ENCODE measurements around the gene CHST15. TPM values are rescaled to one million over a fixed set of nuclear protein-coding genes. Genes with fewer than 3 reads are reported as not detected.

Gene CHST15
- total and polyA plus RNA-seq, 2 of the 4 experiments (the other 2 are of a cell fraction), result 0.14 to 0.18 TPM

GRCh38 chr10:123991611-123992570 lies 101.5 kb downstream of the CHST15 start:
- Histone ChIP-seq H3K4me3 (ENCODE audit: insufficient read depth, low read depth, low read length) (no peak overlapping the region), H3K36me3 (ENCODE audit: control insufficient read depth, insufficient read depth, low read length) (no peaks in the 10 kb centered on the region), H2AK9ac (replicated peaks; ENCODE audit: low read depth, low read length, poor library complexity) (no peak overlapping the region), H4K91ac (ENCODE audit: insufficient read depth, low read depth, low read length) (no peak overlapping the region), H3K4ac (ENCODE audit: low read depth, low read length) (no peak overlapping the region), H4K20me1 (ENCODE audit: insufficient read depth, low read length) (no peaks in the 10 kb centered on the region), H2BK5ac (ENCODE audit: low read depth, low read length, poor library complexity, severe bottlenecking) (no peak overlapping the region), H3K23ac (ENCODE audit: low read depth, low read length) (no peak overlapping the region), H3K4me2 (ENCODE audit: low read depth, low read length) (no peak overlapping the region), H2BK15ac (ENCODE audit: low read depth, low read length) (no peak overlapping the region), H3K27me3 (ENCODE audit: control insufficient read depth, insufficient read depth, low read length) (peaks cover 4% of the 10 kb centered on the region; the same call in 1 of the 2 replicates), H2AFZ (replicated peaks; ENCODE audit: low read length, poor library complexity) (no peak overlapping the region), H3K9me3 (ENCODE audit: control insufficient read depth, insufficient read depth, low read length) (no peaks in the 10 kb centered on the region), H3K9me1 (ENCODE audit: insufficient read depth, low read length) (no peaks in the 10 kb centered on the region), H3K79me1 (ENCODE audit: low read depth in 1 of 2, low read length in 2 of 2) (no peaks in the 10 kb centered on the region), H3K14ac (replicated peaks; ENCODE audit: low read depth, low read length) (no peak overlapping the region), H2AK5ac (ENCODE audit: low read depth, low read length) (no peak overlapping the region), H2BK20ac (ENCODE audit: low read depth, low read length) (no peak overlapping the region), H3K27ac (ENCODE audit: insufficient read depth, low read length) (no peak overlapping the region), H3K9ac (ENCODE audit: low read depth, low read length) (no peak overlapping the region), H3K56ac (ENCODE audit: extremely low read depth, insufficient read depth, low read length) (no peak overlapping the region), H4K5ac (ENCODE audit: low read depth, low read length) (no peak overlapping the region), H4K8ac (ENCODE audit: low read depth in 2 of 2, low read length in 2 of 2) (no peak overlapping the region), H3K4me1 (ENCODE audit: control insufficient read depth, insufficient read depth, low read length) (peaks cover 2% of the 10 kb centered on the region; the same call in 1 of the 2 replicates), H3K18ac (ENCODE audit: low read depth, low read length) (no peak overlapping the region), H2BK120ac (ENCODE audit: low read depth, low read length) (no peak overlapping the region)
- WGBS, 2 experiments (ENCODE audit: extremely low coverage in 2 of 2, insufficient read length in 1 of 2), result 40% methylated on average over 21 of the region's 92 CpGs; no CpG with 5 or more reads in 1 of the 2 experiments
- in situ Hi-C loops (cut with MboI; ENCODE audit: low sequenced_read_pairs), result loop anchor here (5.0 kb wide), 1 partner anchor 395 kb away; no protein-coding TSS in a partner anchor
- intact Hi-C loops (cut with micrococcal nuclease), result loop anchor here (5.0 kb wide), 1 partner anchor 750 kb away; the partner anchor contains the start of gene FAM53B
- ATAC-seq (ENCODE audit: low read depth), result no peak
- no peak for DNase-seq
- CTCF ChIA-PET, result no interaction called here
- dilution Hi-C loops (cut with HindIII; ENCODE audit: low sequenced_read_pairs, unreplicated experiment), result loop anchor here (25.0 kb wide), 1 partner anchor 395 kb away; no protein-coding TSS in a partner anchor
- POLR2A ChIA-PET (ENCODE audit: unreplicated experiment), result no interaction called here
- no TSS peak for BruUV-seq (replicated peaks)
- TF ChIP-seq RCOR1 (IDR thresholded peaks at IDR 0.05; ENCODE audit: insufficient replicate concordance, low read length) (no peak), MAZ (IDR thresholded peaks at IDR 0.05; ENCODE audit: borderline replicate concordance, low read depth, low read length) (no peak), MXI1 (IDR thresholded peaks at IDR 0.05; ENCODE audit: borderline replicate concordance, low read depth, low read length) (no peak), CEBPB (IDR thresholded peaks at IDR 0.05; ENCODE audit: low read depth, low read length) (no peak), USF2 (IDR thresholded peaks at IDR 0.05; ENCODE audit: low read depth, low read length) (no peak), RAD21 (IDR thresholded peaks at IDR 0.05; ENCODE audit: low read length) (no peak), CHD1 (IDR thresholded peaks at IDR 0.05; ENCODE audit: low read depth, low read length) (no peak), CTCF (conservative IDR thresholded peaks at IDR 0.05; ENCODE audit: low read depth, low read length) (no peak), POLR2A (IDR thresholded peaks at IDR 0.05; ENCODE audit: low read depth, low read length) (no peak), FOS (IDR thresholded peaks at IDR 0.05; ENCODE audit: low read depth, low read length) (no peak), NFE2L2 (IDR thresholded peaks at IDR 0.05; ENCODE audit: low read depth, low read length) (no peak), BHLHE40 (IDR thresholded peaks at IDR 0.05; ENCODE audit: low read depth, low read length) (no peak), MAFK (IDR thresholded peaks at IDR 0.05; ENCODE audit: low read depth, low read length) (no peak), SMC3 (IDR thresholded peaks at IDR 0.05; ENCODE audit: low read depth, low read length) (no peak), RFX5 (IDR thresholded peaks at IDR 0.05; ENCODE audit: low read depth, low read length) (no peak)

Data from IMR-90 (cell line).